HG03571 (cell line): ENCODE results near the gene EEF1G.
"Not testable (repeated sequence)": the region's sequence is repeated elsewhere in the genome, so short reads cannot be mapped to it uniquely, and the experiment has no call there.

Source experiments
- ATAC-seq: cut with Tn5 transposase; IDR thresholded peaks from one replicate; pipeline ENCODE4 v1.9.1; 2021; ENCODE audit not compliant: unreplicated experiment

EEF1G gene

GRCh38 chr11:62556108-62556874 lies 17.4 kb downstream of the EEF1G start:
- peak; percentile 32 for ATAC-seq

GRCh38 chr11:62555464-62556107 lies 18.1 kb downstream of the EEF1G start:
- peak; percentile 27 for ATAC-seq

DNA sequence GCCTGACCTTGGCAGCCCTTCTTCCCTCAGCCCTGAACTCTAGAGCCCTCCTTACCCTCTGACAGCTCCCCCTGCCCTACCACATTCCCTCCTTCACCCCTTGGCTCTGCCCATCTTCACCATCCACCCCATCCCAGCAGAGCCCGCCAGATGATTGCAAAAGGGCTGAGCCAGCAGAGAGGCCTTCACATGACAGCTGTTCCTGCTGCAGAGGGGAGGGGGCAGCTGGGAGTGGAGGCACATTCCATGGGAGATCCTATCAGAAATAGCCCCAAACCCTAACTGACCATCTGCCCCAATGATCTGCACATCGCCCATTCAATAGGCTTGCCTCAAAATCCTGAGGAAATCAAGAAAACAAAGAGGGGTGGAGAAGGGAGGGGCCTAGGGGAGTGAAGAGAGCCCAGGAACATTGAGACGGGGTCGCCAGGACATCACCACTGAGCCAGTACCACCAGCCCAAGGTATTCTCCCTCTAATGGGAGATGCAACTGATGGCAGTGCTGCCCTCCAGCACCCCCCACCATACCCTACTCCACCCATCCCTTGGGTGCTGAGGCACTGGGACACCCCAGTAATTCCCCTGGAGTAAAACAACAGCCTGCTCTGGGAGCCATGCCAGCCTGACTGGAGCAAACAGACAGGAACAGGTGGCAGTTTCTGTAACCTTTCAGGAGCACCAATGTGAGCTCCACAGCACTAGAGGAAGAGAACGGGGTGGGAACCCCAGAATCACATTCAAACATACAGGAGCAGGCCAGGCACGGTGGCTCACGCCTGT lies 19.1 kb downstream of the EEF1G start:
- no peak for ATAC-seq

- ATAC-seq, result no peak
Observed at GRCh38 chr11:62553839-62554361, 19.8 kb downstream of the EEF1G start.

- no peak for ATAC-seq
Observed at GRCh38 chr11:62553080-62553838, 20.4 kb downstream of the EEF1G start.

DNA sequence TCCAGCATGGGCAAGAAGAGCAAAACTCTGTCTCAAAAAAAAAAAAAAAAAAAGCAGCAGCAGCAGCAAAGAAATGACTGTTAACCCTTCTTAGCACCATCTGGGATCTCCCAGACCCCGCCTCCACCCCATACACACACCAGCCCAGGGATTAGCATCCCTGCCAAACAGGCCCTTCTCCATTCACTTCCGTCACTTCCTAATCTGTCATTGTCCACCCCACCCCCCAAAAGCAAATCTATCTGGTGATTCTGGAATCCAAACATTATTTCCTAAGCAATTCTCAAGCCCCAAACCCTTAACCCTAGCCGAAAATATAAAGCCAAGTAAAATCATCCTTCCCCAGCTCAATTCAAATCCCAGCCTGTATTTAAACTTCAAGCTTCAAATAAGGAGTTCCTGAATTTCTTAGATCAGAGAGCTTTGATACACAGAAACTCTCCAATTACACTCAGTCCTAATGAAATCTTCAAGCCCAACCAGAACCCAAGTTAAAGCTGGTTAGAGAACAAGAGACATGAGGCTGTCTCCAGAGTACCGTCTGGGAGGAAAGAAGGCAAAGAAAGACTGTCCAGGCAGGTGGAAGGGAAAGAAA lies 21.1 kb downstream of the EEF1G start:
- ATAC-seq, result no peak

GRCh38 chr11:62550478-62550877 lies 23.2 kb downstream of the EEF1G start:
- ATAC-seq, result not testable (repeated sequence)

DNA sequence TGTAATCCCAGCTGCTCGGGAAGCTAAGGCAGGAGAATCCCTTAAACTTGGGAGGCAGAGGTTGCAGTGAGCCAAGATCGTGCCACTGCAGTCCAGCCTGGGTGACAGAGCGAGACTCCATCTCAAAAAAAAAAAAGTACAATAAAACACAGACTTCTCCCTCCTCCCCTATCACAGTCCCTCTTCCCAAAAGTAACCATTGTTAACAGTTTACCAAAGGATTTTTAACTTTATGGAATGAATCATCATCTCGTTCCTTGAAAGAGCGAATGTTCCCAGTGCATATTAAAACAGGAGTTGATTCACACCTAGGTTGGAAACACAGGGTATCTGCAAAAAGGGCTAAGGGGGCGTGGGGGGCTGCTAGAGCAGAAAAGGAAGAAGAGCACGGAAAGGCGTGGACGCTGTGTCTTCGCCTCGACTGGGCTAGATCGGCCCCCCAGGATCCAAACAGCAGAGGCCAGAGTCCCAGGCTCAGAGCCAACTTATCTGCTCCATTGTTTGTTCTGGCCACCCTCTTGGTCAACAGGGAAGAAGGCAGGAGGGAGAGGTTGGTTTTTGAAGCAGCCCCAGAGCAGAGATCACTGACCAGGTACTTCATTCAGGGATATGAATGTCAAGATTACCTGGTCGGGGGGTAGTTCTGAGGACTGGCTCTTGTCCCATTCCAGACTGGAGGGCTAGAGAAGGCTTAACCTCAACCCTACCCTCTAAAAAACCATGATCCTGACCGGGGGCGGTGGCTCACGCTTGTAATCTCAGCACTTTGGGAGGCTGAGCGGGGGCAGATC lies 25.0 kb downstream of the EEF1G start:
- ATAC-seq, result no peak

- ATAC-seq, result no peak
Observed at GRCh38 chr11:62547691-62548281, 25.9 kb downstream of the EEF1G start.

GRCh38 chr11:62546929-62547625 lies 26.6 kb downstream of the EEF1G start:
- ATAC-seq, result no peak

GRCh38 chr11:62546244-62546928 lies 27.3 kb downstream of the EEF1G start, which contains the start of gene AHNAK:
TSS of gene AHNAK (minus strand) at chr11:62546806. CDS start at chr11:62536098, 10,708 bp downstream.
- no peak for ATAC-seq

DNA sequence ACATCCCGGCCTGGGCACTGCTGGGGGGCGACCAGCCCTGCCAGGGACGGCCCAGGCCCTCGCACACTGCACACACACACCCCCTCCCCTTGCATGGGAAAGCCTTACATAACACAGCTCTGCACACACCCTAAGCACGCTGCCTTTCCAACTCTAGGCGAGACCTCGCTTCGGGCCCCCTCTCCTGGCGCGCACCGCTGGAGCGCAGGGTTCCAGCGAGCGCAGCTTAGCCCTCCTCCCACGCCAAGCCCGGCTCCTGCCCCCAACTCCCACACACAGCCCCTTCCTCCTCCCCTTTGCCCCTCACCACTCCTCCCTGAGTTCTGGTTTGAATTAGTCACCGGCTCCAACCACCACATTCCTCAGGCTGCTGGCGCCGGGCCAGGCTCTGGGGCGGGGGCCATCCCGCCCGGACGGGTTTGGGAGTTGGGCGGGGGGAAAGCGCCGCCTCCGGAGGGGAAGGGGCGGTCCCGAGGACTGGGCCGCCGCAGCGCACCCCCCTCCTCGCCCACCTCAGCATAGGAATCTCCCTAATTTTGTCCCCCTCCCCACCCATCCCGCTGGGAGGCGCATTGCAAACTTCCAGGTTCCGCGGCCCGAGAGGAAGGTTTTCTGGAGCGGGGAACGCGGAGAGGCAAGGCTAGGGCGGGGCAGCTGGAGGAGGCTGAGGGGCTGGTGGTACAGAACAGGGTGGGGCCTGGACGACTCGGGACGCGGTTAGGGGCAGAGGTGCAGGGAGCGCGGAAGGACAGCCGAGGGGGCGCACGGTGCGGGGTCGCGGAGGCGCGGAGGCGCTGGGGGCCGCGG lies 28.1 kb downstream of the EEF1G start:
- no peak for ATAC-seq

- no peak for ATAC-seq
Observed at GRCh38 chr11:62544581-62545436, 28.9 kb downstream of the EEF1G start.

GRCh38 chr11:62543680-62544444 lies 29.8 kb downstream of the EEF1G start:
- no peak for ATAC-seq

DNA sequence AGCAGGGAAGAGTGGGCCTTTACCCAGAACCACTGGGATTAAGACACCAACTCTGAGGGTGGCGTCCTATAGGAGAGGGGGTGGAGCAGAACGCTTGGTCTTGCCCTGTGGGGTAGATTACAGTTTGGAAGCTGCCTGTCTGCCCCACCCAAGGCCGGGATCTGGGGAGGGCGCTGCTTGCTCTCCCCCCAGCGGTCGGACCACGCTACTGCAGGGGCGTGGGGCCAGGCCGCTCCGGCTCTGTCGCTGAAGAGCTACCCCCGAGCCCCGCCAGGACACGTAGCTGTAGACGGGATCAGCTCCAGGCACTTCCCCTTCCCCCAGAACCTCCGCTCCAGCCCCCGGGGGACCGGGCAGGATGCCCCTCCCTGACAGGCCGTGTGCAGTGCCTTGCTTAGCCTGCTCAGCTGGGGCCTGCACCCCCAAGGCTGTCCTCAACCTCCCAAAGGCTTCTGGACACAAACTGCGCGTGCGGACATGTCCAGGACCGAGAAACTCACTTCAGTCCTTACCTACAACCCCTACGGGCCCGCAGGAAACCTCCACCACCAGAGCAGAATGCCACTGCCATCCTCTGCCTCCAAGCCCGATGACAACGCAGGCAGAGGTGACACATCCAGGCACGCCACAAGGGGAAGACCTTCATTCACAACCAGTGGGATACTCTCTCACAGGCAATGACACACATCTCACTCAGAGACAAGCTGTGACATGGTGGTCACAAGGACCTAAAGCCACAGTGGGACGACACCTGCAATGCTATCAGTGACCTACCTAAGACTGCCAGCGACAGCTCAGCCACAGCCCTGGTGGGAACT lies 30.7 kb downstream of the EEF1G start:
- ATAC-seq, result no peak
